ENCODE measurements around the gene ENTHD1.

ENTHD1 gene

DNA sequence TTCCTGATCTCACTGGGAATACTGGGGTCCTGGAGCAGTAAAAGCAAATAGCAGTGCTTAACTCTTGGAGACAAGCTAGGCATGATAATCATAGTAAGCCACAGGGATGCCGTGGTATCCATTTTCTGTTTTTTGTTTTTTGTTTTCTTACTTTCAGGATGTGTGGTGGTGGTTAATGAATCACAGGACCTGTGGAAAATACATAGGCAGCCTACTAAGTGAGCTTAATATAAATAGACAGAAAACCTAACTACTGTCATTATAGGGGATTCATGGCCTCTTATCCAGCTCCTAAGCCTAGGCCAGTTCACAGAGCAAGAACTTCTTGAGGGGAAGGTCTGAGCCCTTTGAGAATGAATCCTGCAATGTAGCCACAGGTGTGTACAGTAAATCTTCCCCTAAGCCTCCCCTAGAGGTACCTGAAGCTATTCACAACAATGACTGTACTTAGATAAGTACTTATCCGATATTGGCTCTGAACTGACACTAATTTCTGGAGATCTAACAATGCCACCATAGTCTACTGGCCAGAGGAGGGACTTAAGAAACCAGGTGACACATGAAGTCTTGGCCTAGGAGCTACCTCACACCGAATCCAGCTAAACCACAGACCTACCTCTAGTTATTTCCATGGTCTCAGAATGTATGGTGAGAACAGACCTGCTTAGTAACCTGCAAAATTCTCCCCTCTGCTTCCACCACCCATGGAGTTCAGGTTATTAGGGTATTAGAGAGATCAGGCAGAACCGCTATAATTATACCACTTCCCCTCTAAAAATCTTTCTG lies 83.6 kb downstream of the ENTHD1 start:
- WGBS: 95% methylated on average over 3 of the region's 4 CpGs
- Histone ChIP-seq H3K36me3 (ENCODE audit: insufficient read depth, low read length) (no peaks in the 10 kb centered on the region), H3K27me3 (ENCODE audit: insufficient read depth, low read length) (no peaks in the 10 kb centered on the region; the same call in 1 of the 2 replicates), H3K4me1 (ENCODE audit: insufficient read depth, low read length) (no peaks in the 10 kb centered on the region), H3K9me3 (ENCODE audit: insufficient read depth, low read depth, low read length) (no peaks in the 10 kb centered on the region), H3K4me3 (ENCODE audit: low read length) (no peak overlapping the region), H3K9ac (ENCODE audit: low read depth, low read length) (no peak overlapping the region), H3K27ac (ENCODE audit: low read depth, low read length) (no peak overlapping the region)

DNA sequence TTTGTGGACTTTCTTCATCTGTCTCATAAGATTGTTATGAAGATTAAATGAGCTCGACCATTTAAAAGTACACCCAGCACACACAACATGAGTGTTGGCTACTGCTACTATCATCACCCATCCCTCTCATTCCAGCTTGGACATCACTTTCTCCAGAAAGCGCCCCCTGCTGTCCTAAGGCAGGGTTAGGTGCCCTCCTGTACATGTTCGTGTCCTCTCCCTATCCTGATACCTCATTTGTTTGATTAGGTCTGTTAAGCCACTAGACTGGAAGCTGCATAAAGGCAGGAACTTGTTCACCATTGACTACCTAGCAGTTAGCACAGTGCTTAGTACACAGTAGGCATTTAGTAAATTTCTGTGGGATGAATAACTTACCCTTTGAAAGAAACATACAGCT lies 85.5 kb downstream of the ENTHD1 start:
- Histone ChIP-seq H3K27me3 (ENCODE audit: insufficient read depth, low read length) (no peaks in the 10 kb centered on the region; the same call in 1 of the 2 replicates), H3K9ac (ENCODE audit: low read depth, low read length) (no peak overlapping the region), H3K4me3 (ENCODE audit: low read length) (no peak overlapping the region), H3K4me1 (ENCODE audit: insufficient read depth, low read length) (no peaks in the 10 kb centered on the region), H3K9me3 (ENCODE audit: insufficient read depth, low read depth, low read length) (no peaks in the 10 kb centered on the region), H3K27ac (ENCODE audit: low read depth, low read length) (no peak overlapping the region), H3K36me3 (ENCODE audit: insufficient read depth, low read length) (no peaks in the 10 kb centered on the region)
- WGBS: 47% methylated on average over 3 of the region's 3 CpGs

DNA sequence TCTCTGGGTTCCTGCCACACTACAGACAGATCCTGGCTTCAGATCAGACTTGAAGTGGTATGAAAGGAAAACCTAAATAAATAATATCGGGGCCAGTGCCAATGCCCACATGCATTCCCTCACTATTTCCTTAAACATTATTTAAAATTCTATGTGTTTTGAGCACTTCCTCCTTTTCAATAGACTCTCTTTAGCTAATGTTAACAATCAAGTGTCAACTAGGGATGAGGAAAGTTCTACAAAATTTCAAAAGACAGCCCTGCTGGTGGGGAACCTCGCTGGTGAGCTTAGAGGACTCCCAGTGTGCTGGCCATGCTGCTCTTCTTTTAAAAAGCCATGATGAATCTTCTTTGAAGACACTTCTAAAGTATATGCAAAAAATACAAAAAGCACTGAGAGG lies 87.5 kb downstream of the ENTHD1 start:
- Histone ChIP-seq H3K27me3 (ENCODE audit: insufficient read depth, low read length) (peaks cover 9% of the 10 kb centered on the region), H3K27ac (ENCODE audit: low read depth, low read length) (no peak overlapping the region), H3K4me1 (ENCODE audit: insufficient read depth, low read length) (no peaks in the 10 kb centered on the region), H3K9ac (ENCODE audit: low read depth, low read length) (no peak overlapping the region), H3K36me3 (ENCODE audit: insufficient read depth, low read length) (no peaks in the 10 kb centered on the region), H3K9me3 (ENCODE audit: insufficient read depth, low read depth, low read length) (no peaks in the 10 kb centered on the region), H3K4me3 (ENCODE audit: low read length) (no peak overlapping the region)
- WGBS: 85% methylated on average over 2 of the region's 2 CpGs

DNA sequence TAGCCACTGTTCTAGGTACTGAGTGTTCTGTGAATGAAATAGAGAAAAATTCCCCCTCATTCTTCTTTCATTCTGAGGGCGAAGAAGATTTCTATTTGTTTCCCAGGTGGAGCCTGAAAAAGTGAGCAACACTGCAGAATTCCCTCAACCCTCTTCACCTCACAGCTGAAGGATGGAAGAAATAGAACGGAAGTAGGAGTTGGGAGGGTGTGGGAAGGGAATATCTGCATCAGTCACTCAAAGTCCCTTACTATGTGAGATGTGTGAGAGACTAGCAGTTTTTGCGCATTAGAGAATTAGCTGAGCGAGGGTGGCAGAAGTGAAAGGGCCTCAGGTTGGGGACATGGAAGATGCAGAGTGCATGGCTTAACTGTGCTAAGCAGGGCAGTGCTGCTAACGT lies 88.4 kb downstream of the ENTHD1 start:
- H3K36me3 ChIP-seq (ENCODE audit: insufficient read depth, low read length): no peaks in the 10 kb centered on the region
- H3K27me3 ChIP-seq (ENCODE audit: insufficient read depth, low read length): peaks cover 9% of the 10 kb centered on the region
- 96% methylated on average over 3 of the region's 5 CpGs for WGBS
- no peak overlapping the region for H3K4me3 ChIP-seq (ENCODE audit: low read length)
- no peaks in the 10 kb centered on the region for H3K4me1 ChIP-seq (ENCODE audit: insufficient read depth, low read length)
- no peak overlapping the region for H3K27ac ChIP-seq (ENCODE audit: low read depth, low read length)
- no peak overlapping the region for H3K9ac ChIP-seq (ENCODE audit: low read depth, low read length)
- no peaks in the 10 kb centered on the region for H3K9me3 ChIP-seq (ENCODE audit: insufficient read depth, low read depth, low read length)

DNA sequence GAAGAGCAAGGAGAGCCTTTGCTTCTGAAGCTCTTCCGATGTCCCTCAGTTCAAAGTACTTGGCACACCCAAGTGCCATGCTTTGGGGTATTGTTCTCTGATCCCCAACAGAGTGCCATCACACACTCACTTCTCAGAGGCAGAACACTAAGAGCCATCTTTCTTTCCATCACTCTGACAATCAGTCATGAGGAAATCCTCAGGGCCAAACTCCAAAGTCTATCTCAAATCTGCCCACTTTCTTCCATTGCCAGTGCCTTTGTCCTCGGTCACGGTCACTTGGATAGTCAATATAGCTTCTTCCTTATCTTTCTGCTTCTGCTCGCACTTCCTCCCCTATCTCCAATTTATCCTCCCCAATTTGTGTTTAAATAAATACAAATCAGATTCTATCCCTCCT lies 90.9 kb downstream of the ENTHD1 start:
- 94% methylated on average over 4 of the region's 4 CpGs for WGBS
- Histone ChIP-seq H3K4me1 (ENCODE audit: insufficient read depth, low read length) (no peaks in the 10 kb centered on the region), H3K27me3 (ENCODE audit: insufficient read depth, low read length) (peaks cover 9% of the 10 kb centered on the region), H3K9ac (ENCODE audit: low read depth, low read length) (no peak overlapping the region), H3K9me3 (ENCODE audit: insufficient read depth, low read depth, low read length) (peaks cover 9% of the 10 kb centered on the region; the same call in 1 of the 2 replicates), H3K4me3 (ENCODE audit: low read length) (no peak overlapping the region), H3K36me3 (ENCODE audit: insufficient read depth, low read length) (no peaks in the 10 kb centered on the region), H3K27ac (ENCODE audit: low read depth, low read length) (no peak overlapping the region)

DNA sequence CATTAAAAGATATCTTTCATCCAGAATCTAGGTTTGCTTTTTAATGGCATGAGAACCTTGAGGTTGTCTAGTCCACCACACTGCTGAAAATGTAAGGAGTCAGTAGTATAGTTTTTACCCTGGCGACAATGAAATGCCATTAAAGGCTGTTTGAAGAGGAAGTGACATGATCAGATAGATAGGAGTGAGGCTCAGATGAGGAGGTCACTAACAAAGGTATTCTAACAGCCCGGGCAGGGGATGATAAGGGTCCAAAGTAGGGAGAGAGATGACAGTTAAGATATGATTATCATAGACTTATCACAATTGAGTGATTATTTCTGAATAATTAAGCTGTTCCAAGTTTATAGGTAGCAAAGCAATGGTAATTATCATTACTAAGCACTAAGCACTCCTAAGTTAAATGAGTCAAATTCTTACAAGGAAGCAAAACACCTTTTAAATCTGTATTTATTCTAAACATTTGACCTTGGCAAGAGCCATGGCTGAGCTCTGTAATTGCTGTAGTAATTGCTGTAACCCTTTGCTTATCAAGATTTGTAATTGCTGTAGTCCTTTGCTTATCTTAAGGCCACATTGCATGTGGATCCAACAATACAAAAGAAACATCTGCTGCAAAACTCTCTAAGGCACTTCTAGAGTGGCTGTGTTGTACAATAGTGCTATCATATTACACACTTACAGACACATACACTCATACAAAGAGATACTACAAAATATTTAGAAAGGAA lies 92.6 kb downstream of the ENTHD1 start:
- H3K27me3 ChIP-seq (ENCODE audit: insufficient read depth, low read length): peaks cover 9% of the 10 kb centered on the region
- no peak overlapping the region for H3K9ac ChIP-seq (ENCODE audit: low read depth, low read length)
- H3K9me3 ChIP-seq (ENCODE audit: insufficient read depth, low read depth, low read length): peaks cover 14% of the 10 kb centered on the region; the same call in 1 of the 2 replicates
- 88% methylated on average over 2 of the region's 2 CpGs for WGBS
- no peaks in the 10 kb centered on the region for H3K36me3 ChIP-seq (ENCODE audit: insufficient read depth, low read length)
- H3K4me3 ChIP-seq (ENCODE audit: low read length): no peak overlapping the region
- H3K27ac ChIP-seq (ENCODE audit: low read depth, low read length): no peak overlapping the region
- H3K4me1 ChIP-seq (ENCODE audit: insufficient read depth, low read length): no peaks in the 10 kb centered on the region

DNA sequence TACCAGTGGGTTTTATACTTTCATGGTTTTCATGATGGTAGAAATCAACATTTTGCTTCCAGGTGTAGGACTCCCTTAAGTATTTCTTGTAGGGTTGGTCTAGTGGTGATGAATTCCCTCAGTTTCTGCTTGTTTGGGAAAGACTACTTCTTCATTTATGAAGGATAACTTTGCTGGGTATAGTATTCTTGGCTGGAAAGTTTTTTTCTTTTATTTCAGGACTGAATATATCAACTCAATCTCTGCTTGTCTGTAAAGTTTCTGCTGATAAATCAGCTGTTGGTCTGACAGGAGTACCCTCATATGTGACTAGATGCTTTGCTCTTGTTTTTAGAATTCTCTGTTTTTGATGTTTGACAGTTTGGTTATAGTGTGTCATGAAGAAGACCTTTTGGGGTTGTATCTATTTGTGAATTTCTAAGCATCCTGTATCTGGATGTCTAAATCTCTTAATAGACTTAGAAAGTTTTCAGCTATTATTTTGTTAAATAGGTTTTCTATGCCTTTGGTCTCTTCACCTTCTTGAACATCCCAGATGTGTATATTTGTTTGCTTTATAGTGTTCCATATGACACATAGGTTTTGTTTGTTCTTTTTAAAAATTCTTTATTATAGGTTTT lies 95.9 kb downstream of the ENTHD1 start:
- H3K4me1 ChIP-seq (ENCODE audit: insufficient read depth, low read length): no peaks in the 10 kb centered on the region
- H3K4me3 ChIP-seq (ENCODE audit: low read length): no peak overlapping the region
- peaks cover 14% of the 10 kb centered on the region; the same call in 1 of the 2 replicates for H3K9me3 ChIP-seq (ENCODE audit: insufficient read depth, low read depth, low read length)
- no peak overlapping the region for H3K9ac ChIP-seq (ENCODE audit: low read depth, low read length)
- no peaks in the 10 kb centered on the region for H3K36me3 ChIP-seq (ENCODE audit: insufficient read depth, low read length)
- peaks cover 9% of the 10 kb centered on the region for H3K27me3 ChIP-seq (ENCODE audit: insufficient read depth, low read length)
- H3K27ac ChIP-seq (ENCODE audit: low read depth, low read length): no peak overlapping the region

DNA sequence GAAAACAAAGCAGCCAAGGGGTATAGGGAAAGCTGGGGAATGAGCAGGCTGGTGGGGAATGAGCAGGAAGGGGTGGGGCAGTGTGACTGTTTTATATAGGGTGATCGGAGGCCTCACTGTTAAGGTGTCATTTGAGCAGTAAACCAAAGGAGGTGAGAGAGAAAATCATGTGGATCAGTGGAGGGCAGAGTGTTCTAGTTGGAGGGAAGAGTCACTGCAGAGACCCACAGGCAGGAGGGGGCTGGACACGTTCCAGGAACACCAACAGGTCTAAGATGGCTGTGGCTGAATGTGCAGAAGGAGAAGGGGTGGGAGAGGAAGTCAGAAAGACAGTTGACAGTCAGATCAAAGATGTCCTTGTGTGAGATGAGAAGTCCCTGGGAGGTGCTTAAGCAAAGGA lies 103.8 kb downstream of the ENTHD1 start:
- Histone ChIP-seq H3K9ac (ENCODE audit: low read depth, low read length) (no peak overlapping the region), H3K27me3 (ENCODE audit: insufficient read depth, low read length) (peaks cover 7% of the 10 kb centered on the region; the same call in 1 of the 2 replicates), H3K4me1 (ENCODE audit: insufficient read depth, low read length) (no peaks in the 10 kb centered on the region), H3K9me3 (ENCODE audit: insufficient read depth, low read depth, low read length) (no peaks in the 10 kb centered on the region), H3K36me3 (ENCODE audit: insufficient read depth, low read length) (no peaks in the 10 kb centered on the region), H3K27ac (ENCODE audit: low read depth, low read length) (no peak overlapping the region), H3K4me3 (ENCODE audit: low read length) (no peak overlapping the region)
- WGBS: 73% methylated on average over 2 of the region's 2 CpGs

DNA sequence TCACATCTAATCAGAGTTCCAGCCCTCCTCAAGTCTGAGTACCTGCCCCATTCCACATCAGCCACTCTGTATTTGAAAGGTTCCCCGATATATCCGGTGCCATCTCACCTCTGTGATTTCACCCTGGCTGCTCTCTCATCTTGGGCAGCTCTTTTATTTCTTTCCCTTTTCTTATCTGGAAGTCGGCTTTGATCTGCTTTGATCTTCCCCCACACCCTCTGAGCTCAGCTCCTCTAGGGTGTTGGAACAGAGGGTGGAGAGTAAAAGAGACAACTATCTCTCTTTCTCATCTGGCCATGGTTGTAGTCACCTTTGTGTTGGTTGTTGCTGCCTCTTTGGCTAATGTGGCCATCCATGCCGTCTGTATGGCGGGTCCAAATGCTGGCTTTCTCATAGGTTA lies 108.3 kb downstream of the ENTHD1 start:
- Histone ChIP-seq H3K36me3 (ENCODE audit: insufficient read depth, low read length) (no peaks in the 10 kb centered on the region), H3K27ac (ENCODE audit: low read depth, low read length) (no peak overlapping the region), H3K27me3 (ENCODE audit: insufficient read depth, low read length) (peaks cover 4% of the 10 kb centered on the region; the same call in 1 of the 2 replicates), H3K4me3 (ENCODE audit: low read length) (no peak overlapping the region), H3K9me3 (ENCODE audit: insufficient read depth, low read depth, low read length) (no peaks in the 10 kb centered on the region), H3K4me1 (ENCODE audit: insufficient read depth, low read length) (no peaks in the 10 kb centered on the region), H3K9ac (ENCODE audit: low read depth, low read length) (no peak overlapping the region)
- WGBS: 91% methylated on average over 5 of the region's 5 CpGs

DNA sequence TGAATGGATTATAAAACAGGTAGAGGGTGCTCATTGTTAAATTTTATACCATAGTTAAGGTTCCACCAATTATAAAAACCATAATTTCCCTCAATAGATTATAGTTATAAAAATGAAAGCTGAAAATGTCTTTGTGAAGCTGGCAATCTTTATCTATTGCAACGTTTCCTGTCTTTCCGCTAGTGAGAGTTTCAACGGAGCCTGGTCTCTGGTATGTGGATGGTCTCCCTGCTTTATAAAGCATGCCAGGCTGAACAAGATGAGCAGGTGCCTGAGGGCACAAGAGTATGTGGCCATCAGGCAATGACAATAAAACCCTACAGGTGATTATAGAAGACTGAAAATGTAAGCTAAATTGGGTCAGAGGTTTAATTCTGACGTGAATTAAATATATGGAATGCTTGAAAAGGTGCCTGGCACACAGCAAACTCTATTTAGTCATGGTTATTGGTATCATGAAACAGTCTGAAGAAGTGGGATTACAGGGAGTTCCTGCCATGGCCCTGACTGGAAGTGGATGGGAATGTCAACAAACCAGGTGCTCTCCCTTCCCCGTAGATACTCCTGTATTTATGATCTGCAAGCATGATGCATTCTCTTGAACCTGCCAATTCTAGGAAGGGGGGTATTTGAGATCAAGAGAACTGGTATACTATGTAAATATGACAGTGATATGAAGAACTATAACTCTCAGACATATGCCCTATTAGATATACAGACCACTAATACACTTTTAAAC lies 115.7 kb downstream of the ENTHD1 start:
- WGBS: 90% methylated on average over 5 of the region's 5 CpGs
- H3K4me1 ChIP-seq (ENCODE audit: insufficient read depth, low read length): no peaks in the 10 kb centered on the region

More for the DNA sequence above, 115.7 kb downstream of the ENTHD1 start:
- Histone ChIP-seq H3K27ac (ENCODE audit: low read depth, low read length) (no peak overlapping the region), H3K36me3 (ENCODE audit: insufficient read depth, low read length) (no peaks in the 10 kb centered on the region), H3K27me3 (ENCODE audit: insufficient read depth, low read length) (peaks cover 6% of the 10 kb centered on the region; the same call in 1 of the 2 replicates), H3K9ac (ENCODE audit: low read depth, low read length) (no peak overlapping the region), H3K4me3 (ENCODE audit: low read length) (no peak overlapping the region), H3K9me3 (ENCODE audit: insufficient read depth, low read depth, low read length) (no peaks in the 10 kb centered on the region)
